GM23248 (cell line): Measurements from ENCODE around the gene RASAL2.

ENCODE experiments used
- EZH2 ChIP-seq: fragments of 200-600 bp; sonication (generic); IDR thresholded peaks from 2 replicates; pipeline ENCODE4 v1.6.1; 2018; ENCODE audit warnings: antibody characterized with exemption, mild to moderate bottlenecking; ENCODE audit not compliant: insufficient read depth, poor library complexity, severe bottlenecking
- EZH2phosphoT487 ChIP-seq: fragments of 200-600 bp; sonication (generic); IDR thresholded peaks from 2 replicates; pipeline ENCODE4 v1.6.1; 2018; ENCODE audit warnings: antibody characterized with exemption, moderate library complexity, mild to moderate bottlenecking, low read depth; ENCODE audit not compliant: insufficient read depth

- TF ChIP-seq EZH2phosphoT487, result no peak
- no peak for TF ChIP-seq EZH2
Observed at GRCh38 chr1:178494569-178494971, 400.7 kb downstream of the RASAL2 start.
